ENCODE measurements around the gene RFX5.

Gene RFX5

GRCh38 chr1:151315565-151316235 is 31.4 kb downstream of the RFX5 start:
- no peak for DNase-seq

GRCh38 chr1:151314137-151314875 is 32.7 kb downstream of the RFX5 start:
- no peak for DNase-seq

GRCh38 chr1:151313501-151313900 is 33.6 kb downstream of the RFX5 start:
- DNase-seq, result no peak

- DNase-seq, result no peak
Observed at GRCh38 chr1:151312826-151313225, 34.2 kb downstream of the RFX5 start.

GRCh38 chr1:151312411-151312810 is 34.6 kb downstream of the RFX5 start:
- DNase-seq, result no peak

GRCh38 chr1:151311589-151312331 is 35.3 kb downstream of the RFX5 start:
- no peak for DNase-seq

- no peak for DNase-seq
Observed at GRCh38 chr1:151311011-151311410, 36.0 kb downstream of the RFX5 start.

- peak in 1 of 2 experiments; percentile 25 for DNase-seq
Observed at GRCh38 chr1:151309811-151310323, 37.2 kb downstream of the RFX5 start.

GRCh38 chr1:151294742-151295462 is 52.1 kb downstream of the RFX5 start:
- no peak for DNase-seq

GRCh38 chr1:151293093-151293492 is 54.0 kb downstream of the RFX5 start:
- DNase-seq, result no peak

GRCh38 chr1:151292207-151293030 is 54.6 kb downstream of the RFX5 start:
- no peak for DNase-seq

- no peak for DNase-seq
Observed at GRCh38 chr1:151290709-151291303, 56.2 kb downstream of the RFX5 start.
